Thyroid gland (tissue), 4 donors: Measurements from ENCODE around the gene HOXB1.

Experiments used
- CTCF ChIP-seq, 6 experiments: fragments of 200-600 bp in 3 of 6; fragments of 450-650 bp in 3 of 6; sonication (generic) in 3 of 6; IDR thresholded peaks; one replicate each; pipeline ENCODE4 v1.5.1; 2016 to 2019; ENCODE audit warnings: antibody characterized with exemption in 6 of 6, mild to moderate bottlenecking in 2 of 6, inconsistent platforms in 1 of 6, moderate library complexity in 1 of 6
- POLR2A ChIP-seq, 2 donors: fragments of 450-650 bp; IDR thresholded peaks; one replicate each; pipeline ENCODE4 v1.6.1; 2017; ENCODE audit warnings: antibody characterized with exemption in 2 of 2, mild to moderate bottlenecking in 2 of 2, moderate library complexity in 1 of 2

GRCh38 chr17:48543107-48543853 lies 12.5 kb upstream of the HOXB1 start:
- peak in 1 of 6 experiments; percentile 19 for TF ChIP-seq CTCF (IDR thresholded peaks at IDR 0.05)
- no peak for TF ChIP-seq POLR2A (IDR thresholded peaks at IDR 0.05)
